ENCODE measurements around the gene AFMID.

- TF ChIP-seq CTCF (IDR thresholded peaks at IDR 0.05 in 4 of 5, conservative IDR thresholded peaks at IDR 0.05 in 1 of 5) (no peak), POLR2A (IDR thresholded peaks at IDR 0.05) (no peak)
Observed at GRCh38 chr17:78202666-78203065, 15.5 kb downstream of the AFMID start.
